Loucy (cell line): ENCODE data around the gene STK32C.

Experiments used
- CTCF ChIP-seq: fragments of 200-600 bp; sonication (generic); conservative IDR thresholded peaks from 2 replicates; pipeline ENCODE4 v1.5.1; 2014; ENCODE audit warnings: mild to moderate bottlenecking, antibody characterized with exemption, low read length
- EZH2phosphoT487 ChIP-seq: fragments of 200-600 bp; IDR thresholded peaks from 2 replicates; pipeline ENCODE4 v1.6.1; 2018; ENCODE audit warnings: antibody characterized with exemption, mild to moderate bottlenecking, moderate library complexity, borderline replicate concordance

GRCh38 chr10:132180736-132181135, 127.0 kb downstream of the STK32C start:
- TF ChIP-seq CTCF = no peak
- no peak for TF ChIP-seq EZH2phosphoT487
